Measurements from ENCODE around the gene STK11. TPM values are rescaled to one million over a fixed set of nuclear protein-coding genes. Genes with fewer than 3 reads are reported as not detected.
A peak's percentile ranks its signal among the peaks of the same experiment; 100 is the strongest.

STK11 gene
- total and polyA plus RNA-seq, 5 donors from 2014 or later, result 11.9 to 71.4 (median 22.0) TPM

- peak overlapping the region; percentile 92 to 96 (median 96) for H3K27ac Mint-ChIP-seq
- peaks cover 16% of the 10 kb centered on the region for H3K27me3 Mint-ChIP-seq
- H3K27me3 ChIP-seq (ENCODE audit: control insufficient read depth, insufficient read depth, low read length), result no peaks in the 10 kb centered on the region
- H3K36me3 ChIP-seq (ENCODE audit: control insufficient read depth, insufficient read depth, low read length), result peaks cover 13% of the 10 kb centered on the region
- no peaks in the 10 kb centered on the region for H3K9me3 ChIP-seq (ENCODE audit: control insufficient read depth in 2 of 2, low read length in 2 of 2)
- H3K4me3 Mint-ChIP-seq, result peak overlapping the region; percentile 87 to 96 (median 93)
- H3K9me3 Mint-ChIP-seq, result peaks cover 0 to 2% (median 0%) of the 10 kb centered on the region in 7 donors
- H3K4me1 ChIP-seq (ENCODE audit: control insufficient read depth, insufficient read depth, low read length, poor library complexity, severe bottlenecking), result peaks cover 67% of the 10 kb centered on the region
- ATAC-seq (ENCODE audit: low read depth in 2 of 2) (no peak), DNase-seq (no peak)
- H3K27ac ChIP-seq (ENCODE audit: insufficient read depth, low read length, poor library complexity, severe bottlenecking), result peak overlapping the region; percentile 100
- H3K4me3 ChIP-seq (ENCODE audit: low read depth, low read length), result peak overlapping the region; percentile 64
- no peaks in the 10 kb centered on the region for H3K36me3 Mint-ChIP-seq
- H3K4me1 Mint-ChIP-seq, result peaks cover 0 to 68% (median 23%) of the 10 kb centered on the region in 4 donors
Observed at GRCh38 chr19:1261538-1261797, 55.9 kb downstream of the STK11 start.

- peaks cover 70% of the 10 kb centered on the region for H3K4me1 ChIP-seq (ENCODE audit: control insufficient read depth, insufficient read depth, low read length, poor library complexity, severe bottlenecking)
- H3K27ac ChIP-seq (ENCODE audit: insufficient read depth, low read length, poor library complexity, severe bottlenecking), result peak overlapping the region; percentile 100
- H3K9me3 ChIP-seq (ENCODE audit: control insufficient read depth in 2 of 2, low read length in 2 of 2), result no peaks in the 10 kb centered on the region
- H3K4me3 ChIP-seq (ENCODE audit: low read depth, low read length), result peak overlapping the region; percentile 64
- H3K27ac Mint-ChIP-seq, result peak overlapping the region; percentile 92 to 96 (median 96)
- H3K4me3 Mint-ChIP-seq, result peak overlapping the region; percentile 87 to 96 (median 93)
- peaks cover 8% of the 10 kb centered on the region for H3K36me3 ChIP-seq (ENCODE audit: control insufficient read depth, insufficient read depth, low read length)
- H3K4me1 Mint-ChIP-seq, result peaks cover 0 to 65% (median 23%) of the 10 kb centered on the region in 4 donors
- H3K27me3 Mint-ChIP-seq, result peaks cover 16% of the 10 kb centered on the region
- H3K27me3 ChIP-seq (ENCODE audit: control insufficient read depth, insufficient read depth, low read length), result no peaks in the 10 kb centered on the region
- no peaks in the 10 kb centered on the region for H3K36me3 Mint-ChIP-seq
- peaks cover 0 to 2% (median 0%) of the 10 kb centered on the region in 7 donors for H3K9me3 Mint-ChIP-seq
- peak in 2 of 3 donors; percentile 43 to 49 for DNase-seq
- ATAC-seq (ENCODE audit: low read depth in 2 of 2), result no peak
Observed at GRCh38 chr19:1261798-1262622, 56.4 kb downstream of the STK11 start.

GRCh38 chr19:1262623-1263123 is 57.1 kb downstream of the STK11 start:
- Mint-ChIP-seq H3K9me3 (peaks cover 0 to 2% (median 0%) of the 10 kb centered on the region in 7 donors), H3K36me3 (no peaks in the 10 kb centered on the region), H3K4me3 (peak overlapping the region in 2 of 4 donors; percentile 21 to 60), H3K27ac (peak overlapping the region in 1 of 3 donors; percentile 69), H3K27me3 (peaks cover 16% of the 10 kb centered on the region), H3K4me1 (peaks cover 0 to 66% (median 21%) of the 10 kb centered on the region in 4 donors)
- H3K36me3 ChIP-seq (ENCODE audit: control insufficient read depth, insufficient read depth, low read length), result peaks cover 2% of the 10 kb centered on the region
- DNase-seq (no peak), ATAC-seq (ENCODE audit: low read depth in 2 of 2) (no peak)
- H3K27me3 ChIP-seq (ENCODE audit: control insufficient read depth, insufficient read depth, low read length), result no peaks in the 10 kb centered on the region
- peaks cover 70% of the 10 kb centered on the region for H3K4me1 ChIP-seq (ENCODE audit: control insufficient read depth, insufficient read depth, low read length, poor library complexity, severe bottlenecking)
- H3K9me3 ChIP-seq (ENCODE audit: control insufficient read depth in 2 of 2, low read length in 2 of 2), result no peaks in the 10 kb centered on the region
- H3K27ac ChIP-seq (ENCODE audit: insufficient read depth, low read length, poor library complexity, severe bottlenecking), result peak overlapping the region; percentile 100
- no peak overlapping the region for H3K4me3 ChIP-seq (ENCODE audit: low read depth, low read length)

- H3K9me3 ChIP-seq (ENCODE audit: control insufficient read depth in 2 of 2, low read length in 2 of 2), result no peaks in the 10 kb centered on the region
- no peaks in the 10 kb centered on the region for H3K27me3 ChIP-seq (ENCODE audit: control insufficient read depth, insufficient read depth, low read length)
- Mint-ChIP-seq H3K9me3 (peaks cover 0 to 2% (median 0%) of the 10 kb centered on the region in 7 donors), H3K27ac (peak overlapping the region in 2 of 3 donors; percentile 32), H3K27me3 (peaks cover 16% of the 10 kb centered on the region), H3K36me3 (no peaks in the 10 kb centered on the region), H3K4me1 (peaks cover 0 to 66% (median 21%) of the 10 kb centered on the region in 4 donors), H3K4me3 (peak overlapping the region; percentile 19 to 60 (median 36))
- DNase-seq (no peak), ATAC-seq (ENCODE audit: low read depth in 2 of 2) (no peak)
- peak overlapping the region; percentile 100 for H3K27ac ChIP-seq (ENCODE audit: insufficient read depth, low read length, poor library complexity, severe bottlenecking)
- H3K4me1 ChIP-seq (ENCODE audit: control insufficient read depth, insufficient read depth, low read length, poor library complexity, severe bottlenecking), result peaks cover 70% of the 10 kb centered on the region
- H3K36me3 ChIP-seq (ENCODE audit: control insufficient read depth, insufficient read depth, low read length), result no peaks in the 10 kb centered on the region
- H3K4me3 ChIP-seq (ENCODE audit: low read depth, low read length), result no peak overlapping the region
Observed at GRCh38 chr19:1263188-1263587, 57.6 kb downstream of the STK11 start.

- Mint-ChIP-seq H3K27me3 (peaks cover 5% of the 10 kb centered on the region), H3K9me3 (peaks cover 0 to 2% (median 0%) of the 10 kb centered on the region in 7 donors), H3K27ac (peak overlapping the region; percentile 52 to 92 (median 78)), H3K4me3 (peak overlapping the region; percentile 28 to 73 (median 53)), H3K4me1 (peaks cover 0 to 60% (median 15%) of the 10 kb centered on the region in 4 donors), H3K36me3 (peaks cover 1% of the 10 kb centered on the region)
- H3K4me1 ChIP-seq (ENCODE audit: control insufficient read depth, insufficient read depth, low read length, poor library complexity, severe bottlenecking), result peaks cover 62% of the 10 kb centered on the region
- no peaks in the 10 kb centered on the region for H3K9me3 ChIP-seq (ENCODE audit: control insufficient read depth in 2 of 2, low read length in 2 of 2)
- DNase-seq (no peak), ATAC-seq (ENCODE audit: low read depth in 2 of 2) (no peak)
- H3K27me3 ChIP-seq (ENCODE audit: control insufficient read depth, insufficient read depth, low read length), result no peaks in the 10 kb centered on the region
- no peaks in the 10 kb centered on the region for H3K36me3 ChIP-seq (ENCODE audit: control insufficient read depth, insufficient read depth, low read length)
- H3K27ac ChIP-seq (ENCODE audit: insufficient read depth, low read length, poor library complexity, severe bottlenecking), result no peak overlapping the region
- H3K4me3 ChIP-seq (ENCODE audit: low read depth, low read length), result no peak overlapping the region
Observed at GRCh38 chr19:1264801-1265614, 59.4 kb downstream of the STK11 start.

GRCh38 chr19:1265615-1266128 is 60.1 kb downstream of the STK11 start:
- peaks cover under 1% of the 10 kb centered on the region for H3K36me3 ChIP-seq (ENCODE audit: control insufficient read depth, insufficient read depth, low read length)
- H3K27me3 ChIP-seq (ENCODE audit: control insufficient read depth, insufficient read depth, low read length), result no peaks in the 10 kb centered on the region
- H3K4me3 Mint-ChIP-seq, result peak overlapping the region; percentile 38 to 73 (median 58)
- H3K9me3 Mint-ChIP-seq, result peaks cover 0 to 2% (median 0%) of the 10 kb centered on the region in 7 donors
- H3K27me3 Mint-ChIP-seq, result peaks cover 5% of the 10 kb centered on the region
- peaks cover 0 to 64% (median 18%) of the 10 kb centered on the region in 4 donors for H3K4me1 Mint-ChIP-seq
- H3K9me3 ChIP-seq (ENCODE audit: control insufficient read depth in 2 of 2, low read length in 2 of 2), result no peaks in the 10 kb centered on the region
- ATAC-seq (ENCODE audit: low read depth in 2 of 2) (peak; percentile 0), DNase-seq (peak in 1 of 3 donors; percentile 65)
- H3K4me1 ChIP-seq (ENCODE audit: control insufficient read depth, insufficient read depth, low read length, poor library complexity, severe bottlenecking), result peaks cover 62% of the 10 kb centered on the region
- H3K4me3 ChIP-seq (ENCODE audit: low read depth, low read length), result no peak overlapping the region
- H3K36me3 Mint-ChIP-seq, result peaks cover 6% of the 10 kb centered on the region
- H3K27ac Mint-ChIP-seq, result peak overlapping the region in 1 of 3 donors; percentile 20
- H3K27ac ChIP-seq (ENCODE audit: insufficient read depth, low read length, poor library complexity, severe bottlenecking), result peak overlapping the region; percentile 73

Data from CD4-positive, CD25-positive, alpha-beta regulatory T cell (primary cell).